Measurements from ENCODE around the gene ZDHHC11B.
"Not testable (repeated sequence)": the region's sequence is repeated elsewhere in the genome, so short reads cannot be mapped to it uniquely, and the experiment has no call there.

ZDHHC11B gene

DNA sequence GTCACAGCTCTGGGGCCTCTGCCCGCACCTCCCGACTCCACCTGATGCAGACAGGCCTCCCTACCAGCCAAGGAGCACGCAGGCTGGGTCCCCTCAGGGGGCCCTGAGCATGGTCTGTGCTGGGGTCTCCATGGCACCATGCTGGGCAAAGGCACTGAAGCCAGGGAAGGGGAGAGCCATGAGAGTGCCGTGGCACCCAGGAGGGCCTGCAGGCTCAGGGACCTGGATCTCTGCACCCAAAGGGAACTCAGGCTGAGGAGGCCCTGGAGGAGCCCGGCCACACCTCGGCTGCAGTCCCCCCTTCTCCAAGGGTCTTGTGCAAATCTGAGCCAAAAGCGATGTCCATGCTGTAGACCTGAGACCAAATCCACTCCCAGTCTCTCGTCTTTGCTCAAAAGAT lies 32.5 kb downstream of the ZDHHC11B start:
- not testable (repeated sequence) for DNase-seq

DNA sequence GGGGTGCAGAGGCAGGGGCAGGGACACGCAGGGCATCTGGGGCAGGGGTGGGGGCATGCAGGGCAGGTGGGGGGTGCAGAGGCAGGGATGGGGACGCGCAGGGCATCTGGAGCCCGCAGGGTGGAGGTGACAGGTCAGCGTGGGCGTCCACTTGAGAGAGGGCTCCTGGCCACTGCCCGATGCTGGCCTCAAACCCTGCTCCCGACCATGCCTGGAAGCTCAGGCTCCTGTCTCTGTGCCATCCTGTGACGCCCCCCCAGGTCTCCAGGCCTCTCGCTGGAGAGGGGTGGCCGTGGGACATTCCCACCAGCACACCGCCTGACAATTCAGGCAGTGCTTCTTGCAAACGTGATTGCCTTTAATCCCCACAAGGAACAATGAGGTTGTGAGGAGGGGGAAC lies 33.0 kb downstream of the ZDHHC11B start:
- DNase-seq = no peak

DNA sequence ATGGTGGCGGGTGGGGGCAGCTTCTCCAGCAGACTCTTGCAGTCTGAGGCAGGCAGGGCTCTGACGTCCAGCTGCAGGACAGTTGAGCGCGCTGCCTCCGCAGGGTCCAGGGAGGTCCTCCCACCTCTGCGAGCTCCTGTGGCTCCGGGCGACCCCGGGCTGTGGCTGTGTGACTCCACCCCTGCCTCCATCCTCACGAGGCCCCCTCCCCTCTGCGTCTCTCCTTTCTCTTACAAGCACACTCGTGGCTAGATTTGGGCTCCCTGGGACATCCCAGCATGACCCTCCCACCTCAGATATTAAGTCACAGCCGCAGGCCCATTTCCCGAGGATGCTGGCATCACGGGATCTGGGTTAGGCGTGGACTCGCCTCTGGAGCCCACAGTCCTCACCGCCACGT lies 34.3 kb downstream of the ZDHHC11B start:
- not testable (repeated sequence) for DNase-seq

DNA sequence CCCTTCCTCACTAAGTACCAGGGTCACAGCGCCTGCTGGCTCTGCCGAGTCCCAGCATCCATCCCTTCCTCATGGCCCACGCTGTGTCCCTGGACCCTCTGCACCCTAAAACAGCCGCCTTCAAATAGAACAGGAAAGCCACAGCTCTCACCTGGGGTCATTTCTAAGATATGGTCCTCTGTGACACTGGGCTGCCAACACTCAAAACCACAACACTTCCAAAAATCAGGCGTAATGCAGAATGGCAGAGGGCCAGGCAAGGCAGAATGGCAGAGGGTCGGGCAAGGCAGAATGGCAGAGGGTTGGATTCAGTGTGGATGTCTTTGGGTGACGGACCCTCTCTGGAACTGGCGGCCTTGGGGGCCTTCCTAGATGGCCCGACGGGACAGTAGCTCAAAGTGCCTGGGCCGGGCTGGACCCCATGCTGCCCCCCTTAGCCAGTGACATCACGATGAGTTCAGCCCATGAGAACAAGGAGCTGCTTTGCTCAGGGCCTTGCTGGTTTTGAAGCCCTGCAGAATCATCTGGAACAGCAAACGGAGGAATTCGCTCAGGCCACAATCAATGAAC lies 35.3 kb downstream of the ZDHHC11B start:
- no peak for DNase-seq

DNA sequence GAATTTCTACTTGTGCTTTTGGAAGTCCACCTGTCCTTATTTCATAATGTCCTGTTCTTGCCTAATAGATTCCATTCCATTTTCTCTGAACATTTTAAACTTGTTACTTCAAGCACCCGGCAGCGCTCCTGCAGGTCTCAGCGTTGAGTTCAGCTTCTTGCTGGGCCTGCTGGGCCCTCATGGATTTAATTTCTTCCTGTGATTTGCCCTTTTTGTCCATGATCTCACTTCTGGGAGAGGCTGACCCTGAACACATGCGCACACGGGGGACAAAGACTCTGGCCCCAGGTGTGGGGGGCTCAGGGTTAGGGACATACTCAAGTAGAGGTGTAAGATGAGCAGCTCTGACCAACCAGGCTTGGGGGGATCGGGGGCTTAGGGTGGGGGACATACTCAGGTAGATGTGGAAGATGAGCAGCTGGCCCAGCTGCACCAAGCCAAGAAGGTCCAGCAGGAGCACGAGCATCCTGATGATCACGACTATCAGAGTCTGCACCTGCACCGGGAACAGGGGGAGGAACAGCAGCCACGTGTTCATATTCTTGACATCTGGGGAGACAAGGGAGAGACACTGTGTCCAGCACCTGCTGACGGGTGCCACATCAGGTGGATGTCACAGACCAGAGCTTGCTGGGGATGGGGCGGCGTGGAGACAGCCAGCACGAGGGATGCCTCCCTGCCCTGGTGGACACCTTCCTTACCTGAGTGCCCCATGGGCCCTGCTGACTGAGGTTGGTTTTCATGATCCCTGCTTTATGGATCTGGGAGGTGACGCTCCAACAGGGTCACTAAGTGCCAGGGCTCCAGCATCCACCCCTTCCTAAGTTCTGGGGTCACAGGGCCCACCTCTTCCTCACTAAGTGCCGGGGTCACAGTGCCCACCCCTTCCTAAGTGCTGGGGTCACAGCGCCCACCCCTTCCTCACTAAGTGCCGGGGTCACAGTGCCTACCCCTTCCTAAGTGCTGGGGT lies 36.2 kb downstream of the ZDHHC11B start:
- not testable (repeated sequence) for DNase-seq

DNA sequence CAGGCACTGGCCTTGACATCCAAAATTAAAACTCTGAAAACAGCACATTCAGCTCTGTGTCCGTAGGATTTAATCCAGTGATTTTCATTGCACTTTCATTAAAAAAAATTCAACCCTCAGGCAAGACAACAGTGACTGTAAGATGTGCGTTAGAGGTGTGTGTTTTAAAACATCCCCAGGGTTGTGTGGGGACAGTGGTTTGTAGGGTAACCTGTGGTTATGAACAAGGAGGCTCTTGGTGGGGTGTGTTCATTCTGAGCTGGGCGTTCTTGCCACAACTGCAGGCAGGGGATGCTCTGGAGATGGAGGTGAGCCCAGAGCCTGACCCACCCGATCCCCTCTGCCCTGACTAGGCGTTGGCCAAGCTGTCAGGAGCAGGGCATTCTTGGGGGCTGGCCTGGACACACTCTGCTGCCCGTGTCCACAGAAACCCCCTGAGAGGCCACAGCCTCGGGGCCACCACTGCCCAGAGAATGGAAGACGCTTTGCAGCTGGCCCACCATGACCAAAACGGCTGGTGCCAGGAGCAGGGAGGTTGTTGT lies 37.2 kb downstream of the ZDHHC11B start:
- DNase-seq = not testable (repeated sequence)

DNA sequence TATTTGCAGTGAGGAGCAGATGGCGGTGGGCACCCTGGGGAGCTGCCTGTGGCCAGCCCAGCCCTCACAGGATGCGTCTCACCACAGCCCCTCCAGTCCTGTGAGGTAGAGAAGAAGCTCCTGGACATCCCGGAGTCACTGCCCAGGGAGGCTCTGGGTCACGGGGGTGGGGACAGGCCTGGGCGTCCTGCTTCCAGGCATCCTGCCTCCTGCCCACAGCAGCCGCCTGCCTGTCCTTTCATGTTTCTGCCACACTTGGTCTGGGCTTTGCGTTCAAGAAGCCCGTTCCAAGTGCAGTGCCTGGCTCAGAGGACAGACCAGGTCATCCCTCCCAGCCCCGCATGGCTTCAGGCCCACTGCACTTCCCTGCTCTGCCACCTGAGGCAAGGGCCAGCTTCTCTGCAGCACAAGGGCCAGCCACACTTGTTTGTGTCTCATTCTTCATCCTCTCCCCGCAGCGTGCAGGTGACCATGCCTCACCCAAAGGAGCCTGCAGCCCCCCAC lies 38.2 kb downstream of the ZDHHC11B start:
- DNase-seq = no peak

DNA sequence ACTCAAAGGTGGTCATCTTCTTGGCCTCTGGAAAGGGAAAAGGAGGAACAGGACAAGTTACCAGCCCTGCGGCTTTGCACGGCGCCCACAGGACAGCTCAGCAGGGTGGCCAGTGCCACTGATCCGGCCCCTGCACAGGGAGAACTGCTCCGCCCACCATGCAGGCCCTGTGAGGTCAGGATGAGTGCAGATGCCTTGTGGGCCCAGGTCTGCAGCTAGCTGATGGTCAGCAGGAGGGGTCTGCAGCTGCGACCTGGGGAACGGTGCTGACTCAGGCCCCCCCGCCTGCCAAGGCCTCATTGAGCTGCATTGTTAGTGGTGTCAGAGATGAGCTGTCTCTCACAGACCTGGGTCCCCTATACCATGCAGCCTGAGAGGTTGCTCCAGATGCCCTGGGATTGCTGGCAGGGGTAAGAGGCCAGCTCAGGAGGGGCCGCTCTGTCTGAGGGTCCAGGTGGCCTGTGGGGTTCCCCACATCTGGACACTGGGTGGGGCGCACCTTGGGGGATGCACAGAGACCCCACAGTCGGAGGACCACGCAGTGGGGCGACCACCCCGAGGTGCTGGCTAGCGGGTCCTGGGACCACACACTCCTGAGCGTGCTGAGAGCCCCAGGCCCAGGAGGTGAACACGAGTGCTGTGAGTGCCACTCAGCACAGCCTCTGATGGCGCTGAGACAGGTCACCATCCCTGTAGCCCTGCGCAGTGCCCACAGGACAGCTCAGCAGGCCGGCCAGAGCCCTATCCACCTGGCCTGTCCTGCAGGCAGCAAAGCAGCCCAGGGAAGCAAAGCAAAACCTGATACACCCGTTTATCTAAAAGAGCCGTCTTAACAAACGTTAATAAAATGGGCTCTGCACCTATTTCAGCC lies 39.0 kb downstream of the ZDHHC11B start:
- not testable (repeated sequence) for DNase-seq

DNA sequence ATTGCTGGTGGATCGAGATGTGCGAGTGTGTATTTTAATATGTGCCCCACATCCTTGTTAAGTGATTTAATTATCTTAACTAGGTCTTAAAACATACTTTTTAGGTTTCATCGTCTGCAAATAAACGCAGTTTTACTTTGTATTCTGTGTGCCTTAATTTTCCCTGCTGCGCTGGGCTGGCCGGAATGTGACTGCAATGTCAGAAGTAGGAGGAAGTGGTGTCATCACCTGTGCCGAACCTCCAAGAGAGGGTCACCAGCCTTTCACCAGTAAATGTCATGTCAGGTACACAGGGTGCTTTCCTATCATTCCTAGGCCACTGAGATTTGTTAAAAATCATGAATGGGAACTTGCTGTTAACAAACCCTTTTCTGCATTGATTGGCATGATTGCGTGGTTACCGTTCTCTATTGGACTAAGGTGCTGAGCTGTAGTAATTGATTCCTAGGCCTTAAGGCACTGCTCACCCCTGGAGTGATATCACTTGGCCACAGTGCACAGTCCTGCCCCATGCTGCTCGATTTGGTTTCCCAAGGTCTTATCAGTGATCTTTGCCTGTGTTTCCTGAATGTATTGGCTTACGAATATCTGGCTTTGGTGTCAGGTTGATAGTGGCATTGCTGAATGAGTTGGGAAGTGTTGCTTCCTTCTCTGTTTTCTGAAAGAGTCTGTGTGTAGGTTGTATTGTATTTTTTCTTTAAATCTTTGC lies 40.7 kb downstream of the ZDHHC11B start:
- not testable (repeated sequence) for DNase-seq

DNA sequence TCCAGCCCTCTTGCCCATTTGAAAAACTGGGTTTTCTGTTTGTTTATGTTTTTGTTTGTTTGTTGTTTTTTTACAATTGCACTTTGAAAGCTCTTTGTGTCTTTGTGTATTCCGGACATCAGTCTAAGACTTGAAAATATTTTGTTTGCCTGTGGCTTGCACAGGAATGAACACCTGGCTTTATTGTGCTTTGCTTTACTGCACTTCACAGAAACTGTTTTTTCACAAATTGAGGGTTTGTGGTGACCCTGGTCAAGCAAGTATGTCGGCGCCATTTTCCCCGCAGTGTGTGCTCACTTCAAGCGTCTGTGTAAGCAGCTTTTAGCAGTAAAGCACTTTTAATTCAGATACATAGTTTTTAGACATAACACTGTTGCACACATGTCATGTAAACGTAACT lies 42.3 kb downstream of the ZDHHC11B start:
- not testable (repeated sequence) for DNase-seq

DNA sequence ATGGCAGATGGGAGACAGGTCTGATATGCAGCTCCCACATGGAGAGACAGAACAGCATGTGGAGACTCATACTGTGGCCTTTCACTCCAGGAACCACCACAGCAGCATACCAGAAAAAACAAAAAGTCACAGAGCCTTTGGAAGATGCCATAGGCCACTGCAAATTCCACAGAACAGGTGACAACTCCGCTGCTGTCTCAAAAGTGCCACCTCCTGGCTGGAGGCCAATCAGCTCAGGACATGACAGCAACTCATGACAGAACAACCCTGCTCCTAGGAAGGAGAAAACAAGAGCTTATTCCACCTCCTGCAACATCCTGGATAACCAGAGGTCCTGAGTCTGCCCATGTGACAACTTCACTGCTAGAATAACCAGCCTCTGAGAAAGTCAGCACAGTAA lies 50.4 kb downstream of the ZDHHC11B start:
- DNase-seq = not testable (repeated sequence)

DNA sequence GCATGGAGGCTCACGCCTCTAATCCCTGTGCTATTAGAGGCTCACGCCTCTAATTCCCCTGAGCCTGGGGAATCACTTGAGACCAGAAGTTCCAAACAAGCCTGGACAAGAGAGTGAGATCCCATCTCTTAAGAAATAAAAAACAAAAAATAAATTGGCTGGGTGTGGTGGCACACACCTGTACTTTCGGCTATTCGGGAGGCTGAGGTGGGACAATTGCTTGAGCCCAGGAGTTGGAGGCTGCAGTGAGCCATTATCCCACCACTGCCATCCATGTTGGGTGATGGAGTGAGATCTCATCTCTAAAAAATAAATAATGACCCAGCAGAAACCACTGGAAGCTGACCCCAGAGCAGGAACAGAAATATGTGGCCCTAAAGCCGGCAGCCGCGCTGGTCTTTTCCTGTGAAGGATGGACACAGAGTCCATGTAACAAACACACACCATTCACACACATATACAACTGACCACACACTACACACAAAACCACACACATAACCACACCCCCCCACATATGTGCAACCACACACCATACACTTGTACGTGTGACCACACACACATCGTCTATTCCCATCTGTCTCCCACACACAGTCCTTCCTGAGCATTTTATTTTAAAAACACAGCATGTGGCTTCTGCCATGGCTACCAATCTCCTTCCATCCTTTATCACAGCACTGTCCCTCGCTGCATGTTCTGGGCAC lies 51.6 kb downstream of the ZDHHC11B start:
- DNase-seq = not testable (repeated sequence)

DNA sequence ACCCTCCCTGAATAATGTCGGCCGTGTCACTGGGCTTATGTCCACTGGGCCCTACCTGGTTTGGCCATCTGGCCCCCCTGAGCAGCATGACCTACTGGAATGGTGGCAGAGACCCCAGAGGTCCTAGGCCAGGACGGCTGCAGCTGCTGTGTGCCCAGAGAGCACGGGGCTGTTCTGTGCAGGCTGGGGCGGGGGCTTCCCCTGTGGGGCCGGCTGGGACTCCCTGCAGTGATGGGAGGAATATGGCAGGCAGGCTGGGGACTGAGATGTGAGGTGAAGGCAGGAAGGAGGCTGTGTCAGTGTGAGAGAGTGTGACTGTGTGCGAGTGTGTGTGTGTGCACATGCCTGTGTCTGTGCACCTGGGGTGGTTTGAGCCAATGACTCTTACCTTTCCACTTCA lies 55.3 kb downstream of the ZDHHC11B start:
- not testable (repeated sequence) for DNase-seq

DNA sequence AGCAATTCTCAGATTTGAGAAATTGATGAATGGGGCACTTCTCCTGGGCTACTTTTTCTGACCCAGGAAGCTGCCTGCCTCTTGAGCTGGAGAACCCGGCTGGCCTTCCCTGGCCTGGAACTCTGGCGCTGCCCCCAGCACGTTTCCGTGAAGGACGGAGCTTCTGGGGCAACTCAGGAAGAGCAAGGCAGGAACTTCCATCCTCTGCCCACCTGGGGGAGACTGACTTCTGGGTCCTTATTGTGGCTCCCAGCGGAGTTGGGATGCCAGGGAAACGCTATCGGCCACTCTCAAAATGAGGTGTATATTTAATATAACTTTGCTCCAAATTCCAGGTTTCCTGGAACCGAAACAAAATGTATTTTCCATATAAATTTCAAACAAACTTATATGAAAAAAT lies 57.4 kb downstream of the ZDHHC11B start:
- DNase-seq = not testable (repeated sequence)

DNA sequence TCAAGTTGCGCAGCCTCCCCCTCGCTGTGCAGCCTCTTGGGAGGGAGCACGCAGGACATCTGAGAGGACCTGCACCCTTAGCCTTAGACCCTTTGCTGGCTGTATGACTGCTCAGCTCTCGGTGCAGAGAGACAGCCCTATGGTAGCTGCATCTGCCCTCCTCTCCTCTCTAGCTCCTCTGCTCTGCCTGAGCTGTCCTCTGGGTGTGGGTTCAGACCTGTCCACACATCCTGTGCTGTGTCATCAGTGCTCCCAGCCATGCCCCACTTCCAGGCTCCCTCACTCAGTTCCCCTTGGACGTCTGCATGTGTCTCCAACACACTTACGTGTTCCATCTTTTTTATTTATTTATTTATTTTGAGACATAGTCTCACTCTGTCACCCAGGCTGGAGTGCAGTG lies 60.7 kb downstream of the ZDHHC11B start:
- not testable (repeated sequence) for DNase-seq

DNA sequence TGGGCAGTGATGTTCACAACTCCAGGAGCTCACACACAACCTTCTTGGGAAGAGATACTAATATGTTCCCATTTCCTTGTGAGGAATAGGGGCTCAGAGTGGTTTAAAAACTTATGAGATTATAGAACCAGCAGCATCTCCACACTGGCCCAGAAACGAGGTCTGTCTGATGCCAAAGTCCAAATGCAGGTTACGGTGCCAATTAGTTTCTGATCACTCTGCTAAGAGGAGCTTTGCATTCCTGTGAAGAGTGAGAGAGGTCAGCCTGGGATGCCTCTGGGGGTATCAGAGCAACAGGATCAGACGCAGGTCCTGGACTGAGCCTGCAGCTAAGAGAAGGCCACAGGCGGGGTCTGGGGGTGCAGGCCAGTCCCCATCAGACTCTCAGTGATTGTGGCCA lies 61.2 kb downstream of the ZDHHC11B start:
- DNase-seq = not testable (repeated sequence)

DNA sequence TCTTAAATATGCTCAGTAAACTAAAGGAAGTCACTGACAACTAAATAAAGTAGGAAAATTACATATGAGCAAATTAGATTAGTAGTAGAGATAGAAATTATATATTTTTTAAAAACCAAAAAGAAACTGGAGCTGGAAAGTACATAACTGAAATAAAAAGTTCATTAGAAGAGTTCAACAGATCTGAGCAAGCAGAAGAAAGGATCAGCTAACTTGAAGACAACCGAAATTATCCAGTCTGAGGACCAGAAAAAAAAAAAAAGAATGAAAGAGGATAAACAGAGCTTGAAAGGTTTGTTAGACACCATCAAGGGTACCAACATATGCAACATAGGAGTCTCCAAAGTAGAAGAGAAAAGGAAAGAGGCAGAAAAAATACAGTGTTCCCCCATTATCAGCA lies 65.2 kb downstream of the ZDHHC11B start:
- DNase-seq = not testable (repeated sequence)

DNA sequence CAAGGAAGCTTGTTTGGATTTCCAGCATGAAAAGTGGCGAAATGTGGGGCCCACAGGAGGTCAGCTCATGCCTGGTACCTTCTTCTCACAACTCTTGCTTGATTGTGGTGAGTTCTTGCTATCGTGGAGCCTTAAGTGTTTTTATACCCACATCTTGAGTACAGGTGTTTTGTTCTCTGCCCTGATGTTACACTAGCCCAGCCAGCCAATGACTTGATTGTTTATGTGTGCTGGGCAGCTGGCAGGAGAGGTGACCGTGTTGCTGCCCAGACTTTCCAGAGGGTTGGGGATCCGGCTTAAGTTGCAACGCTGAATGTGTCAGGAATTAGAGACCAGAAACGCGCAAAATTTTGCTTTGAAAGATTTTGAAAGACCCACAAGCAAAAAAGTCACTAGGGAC lies 67.4 kb downstream of the ZDHHC11B start:
- no peak for DNase-seq

DNA sequence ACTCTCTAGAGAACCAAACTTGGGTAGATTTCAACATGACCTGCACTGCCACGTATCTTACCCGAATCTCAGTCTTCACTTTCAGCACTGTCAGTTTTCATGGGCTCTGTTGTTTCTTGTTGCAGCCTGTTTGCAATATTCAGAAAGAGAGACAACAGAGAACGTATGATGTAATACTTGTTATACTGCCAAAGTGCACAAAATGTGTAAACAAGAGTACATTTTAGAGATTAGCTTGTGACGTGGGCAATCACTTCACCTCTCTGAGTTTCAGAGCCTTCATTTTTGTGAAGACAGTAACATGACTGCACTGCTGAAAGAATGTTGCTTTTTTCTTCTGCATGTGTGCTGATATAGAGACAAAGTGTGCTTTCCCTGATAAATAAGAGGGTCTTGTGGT lies 67.8 kb downstream of the ZDHHC11B start:
- DNase-seq = not testable (repeated sequence)

DNA sequence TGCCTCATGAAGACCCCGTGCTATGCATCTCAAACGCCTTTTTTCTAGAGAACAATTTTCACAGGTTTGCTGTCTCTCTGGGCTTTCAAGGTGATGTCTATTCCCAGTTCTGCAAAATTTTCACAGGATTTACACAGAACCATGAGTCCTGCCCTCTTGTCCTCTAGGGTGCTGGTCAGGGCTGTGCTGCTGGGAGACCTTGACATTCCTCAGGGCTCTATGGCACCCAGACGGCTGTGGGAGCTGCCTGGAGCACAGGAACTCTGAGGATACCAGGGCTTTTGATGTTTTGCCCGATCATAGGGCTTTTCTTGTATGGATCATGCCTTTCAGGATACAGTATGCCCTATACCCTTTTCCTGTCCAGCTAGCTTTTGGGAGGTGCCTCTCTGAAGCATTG lies 68.9 kb downstream of the ZDHHC11B start:
- DNase-seq = not testable (repeated sequence)

Data from stimulated activated CD4-positive, alpha-beta T cell treated with anti-CD3 and anti-CD28 coated beads, Interleukin-4, amount 100 ng/mL, for 24 hours (primary cell).